Aorta (tissue), 5 donors: ENCODE results near the gene GMDS. TPM values are rescaled to one million over a fixed set of nuclear protein-coding genes. Genes with fewer than 3 reads are reported as not detected.

Source experiments
- ATAC-seq: fragments of 200-7000 bp; cut with Tn5 transposase; one replicate; pipeline ENCODE4 v1.9.1; 2022; ENCODE audit warnings: moderate library complexity; ENCODE audit not compliant: low FRiP score
- DNase-seq, 2 donors: peaks; one replicate each; pipeline ENCODE4 v3.0.0-alpha.2; 2020
- H3K27ac ChIP-seq, 2 donors: one replicate each; pipeline ENCODE4 v1.5.1; 2013; ENCODE audit warnings: low read length in 2 of 2, mild to moderate bottlenecking in 2 of 2, moderate library complexity in 2 of 2, control low read depth in 1 of 2, inconsistent platforms in 1 of 2, low read depth in 1 of 2
- H3K27me3 ChIP-seq, 2 donors: one replicate each; pipeline ENCODE4 v1.6.1; 2013; ENCODE audit warnings: control low read depth in 1 of 2, low read length in 1 of 2, mild to moderate bottlenecking in 1 of 2, moderate library complexity in 1 of 2; ENCODE audit not compliant: insufficient read depth in 2 of 2, control insufficient read depth in 1 of 2
- H3K36me3 ChIP-seq, 2 donors: one replicate each; pipeline ENCODE4 v1.6.1; 2013; ENCODE audit warnings: control low read depth in 1 of 2, low read length in 1 of 2, mild to moderate bottlenecking in 1 of 2; ENCODE audit not compliant: insufficient read depth in 2 of 2, control insufficient read depth in 1 of 2
- H3K4me1 ChIP-seq, 2 donors: one replicate each; pipeline ENCODE4 v1.6.1; 2013; ENCODE audit warnings: low read length in 2 of 2, control low read depth in 1 of 2, mild to moderate bottlenecking in 1 of 2, moderate library complexity in 1 of 2; ENCODE audit not compliant: insufficient read depth in 2 of 2, control insufficient read depth in 1 of 2
- H3K4me3 ChIP-seq, 2 donors: one replicate each; pipeline ENCODE4 v1.5.1; 2013; ENCODE audit warnings: low read length in 2 of 2, control low read depth in 1 of 2, mild to moderate bottlenecking in 1 of 2
- H3K9me3 ChIP-seq: one replicate; pipeline ENCODE4 v1.6.1; 2013; ENCODE audit warnings: mild to moderate bottlenecking, low read length; ENCODE audit not compliant: control insufficient read depth
- WGBS, 2 donors: extraction: QIAGEN DNeasy Blood & Tissue Kit; methylation state at CpG; one replicate each; pipeline ENCODE4 v1.1.7; 2013; 5-methylcytosine and 5-hydroxymethylcytosine counted together
- intact Hi-C, 2 donors: fragments of 100-400 bp; cut with DNase I; formaldehyde crosslinking; loops; one replicate each; pipeline versions ENCODE4 v1.14.2 to v1.15.0; 2022
- polyA plus RNA-seq, 2 donors: library from polyadenylated mRNA; stranded (reverse); fragments of 200-250 nt; gene quantifications; one replicate each; pipeline ENCODE4 v1.2.3, GENCODE V29; 2013
- total RNA-seq, 2 donors: library from RNA; stranded (reverse); fragmentation: NEBNext Ultra II Directional; extraction: Animal tissue kit (Norgen Biotek cat#: 25700); gene quantifications; one replicate each; pipeline ENCODE4 v1.2.1, GENCODE V29; 2021
- donor health status: healthy with polysubstance abuse.
- donor health status: Bipolar disorder and iron deficiency.
- donor health status: DM: no; HTN: no; CAD: no.
- donor health status: DM: no; HTN: no; CAD: no.
- donor health status: DM: yes; HTN: yes; CAD: no.

The GMDS gene
- total and polyA plus RNA-seq, 4 donors, result 66.1 to 138 (median 84.9) TPM

GRCh38 chr6:2192976-2193375 is 52.4 kb downstream of the GMDS start:
- H3K4me3 ChIP-seq, result no peak overlapping the region
- H3K27me3 ChIP-seq, result no peaks in the 10 kb centered on the region
- no peak overlapping the region for H3K27ac ChIP-seq
- intact Hi-C loops, result loop anchor here in 1 of 2 donors (10.0 kb wide), 2 partner anchors 78 to 162 kb away; no protein-coding TSS in a partner anchor
- no peaks in the 10 kb centered on the region for H3K36me3 ChIP-seq
- ATAC-seq (no peak), DNase-seq (no peak)
- no peaks in the 10 kb centered on the region for H3K9me3 ChIP-seq
- WGBS, 2 donors, result 75 to 83% methylated on average over 5 of the region's 5 CpGs
- H3K4me1 ChIP-seq, result peaks cover 0 to 2% of the 10 kb centered on the region in 2 donors

DNA sequence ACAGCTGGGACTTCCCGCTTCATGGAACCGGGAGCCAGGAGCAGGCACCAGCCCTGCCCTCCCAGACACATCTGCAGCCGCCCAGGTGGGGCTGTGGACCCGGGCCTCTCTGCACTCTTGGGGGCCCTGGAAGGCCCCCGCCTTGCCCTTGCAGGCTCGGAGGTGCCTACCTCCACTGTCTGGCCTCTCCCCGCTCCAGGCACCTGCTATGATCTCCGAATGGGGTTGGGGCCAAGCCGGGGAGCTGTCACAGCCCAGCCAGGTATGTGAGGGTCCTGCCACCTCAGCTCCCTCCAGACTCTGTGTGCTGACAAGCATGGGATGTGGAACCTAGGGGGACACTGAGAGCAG is 54.0 kb downstream of the GMDS start:
- H3K4me3 ChIP-seq, result no peak overlapping the region
- H3K27ac ChIP-seq, result no peak overlapping the region
- intact Hi-C loops, result loop anchor here in 1 of 2 donors (10.0 kb wide), 2 partner anchors 77 to 163 kb away; no protein-coding TSS in a partner anchor
- no peaks in the 10 kb centered on the region for H3K9me3 ChIP-seq
- no peaks in the 10 kb centered on the region for H3K27me3 ChIP-seq
- WGBS, 2 donors, result 96 to 97% methylated on average over 9 of the region's 9 CpGs
- H3K36me3 ChIP-seq, result no peaks in the 10 kb centered on the region
- DNase-seq (no peak), ATAC-seq (no peak)
- H3K4me1 ChIP-seq, result no peaks in the 10 kb centered on the region

DNA sequence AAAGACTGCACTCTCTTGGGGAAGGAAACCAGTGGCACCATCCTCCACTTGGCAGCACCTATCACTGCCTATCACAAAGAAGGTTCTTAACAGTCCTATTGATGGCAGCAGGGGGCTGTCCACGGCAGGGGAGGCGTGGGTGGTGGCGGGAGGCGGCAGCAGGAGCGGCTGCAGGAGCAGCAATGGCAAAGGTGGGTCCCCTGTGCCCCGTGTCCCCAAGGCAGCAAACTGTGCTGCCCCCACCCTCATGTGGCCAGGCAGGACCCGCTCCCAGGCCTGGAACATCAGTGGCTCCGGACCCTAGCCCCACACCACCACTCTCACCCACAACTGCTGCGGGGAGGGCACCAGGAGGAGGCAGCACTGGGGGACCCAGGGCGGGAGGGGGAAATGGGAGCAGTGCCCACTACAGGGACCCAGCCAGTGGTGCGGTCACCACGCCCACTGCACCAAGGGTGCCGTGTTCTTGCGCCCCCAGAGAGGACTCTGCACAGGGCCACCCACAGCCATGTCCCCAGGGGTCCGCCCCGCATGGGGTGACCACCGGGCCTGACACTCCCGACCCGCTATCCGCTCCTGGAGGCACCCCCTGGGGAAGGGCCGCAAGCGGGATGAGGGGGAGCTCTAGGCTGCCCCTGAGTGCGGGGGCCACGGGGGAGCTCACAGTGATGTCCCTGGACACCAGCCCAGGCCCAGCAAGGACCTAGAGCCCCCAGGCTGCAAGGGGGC is 54.6 kb downstream of the GMDS start:
- Histone ChIP-seq H3K4me3 (no peak overlapping the region), H3K36me3 (no peaks in the 10 kb centered on the region), H3K9me3 (no peaks in the 10 kb centered on the region), H3K27ac (no peak overlapping the region), H3K4me1 (no peaks in the 10 kb centered on the region), H3K27me3 (no peaks in the 10 kb centered on the region)
- DNase-seq, result no peak
- intact Hi-C loops, result loop anchor here in 1 of 2 donors (10.0 kb wide), 2 partner anchors 76 to 164 kb away; no protein-coding TSS in a partner anchor
- 96 to 97% methylated on average over 22 to 24 of the region's 24 CpGs for WGBS, 2 donors
- ATAC-seq, result peak; percentile 57

GRCh38 chr6:2188856-2189384 is 56.5 kb downstream of the GMDS start:
- Histone ChIP-seq H3K4me1 (no peaks in the 10 kb centered on the region), H3K36me3 (no peaks in the 10 kb centered on the region), H3K27ac (no peak overlapping the region), H3K27me3 (peaks cover 0 to 1% of the 10 kb centered on the region in 2 donors), H3K9me3 (no peaks in the 10 kb centered on the region), H3K4me3 (no peak overlapping the region)
- intact Hi-C loops, result no loop called here
- DNase-seq (no peak), ATAC-seq (no peak)
- 54 to 62% methylated on average over 3 of the region's 3 CpGs for WGBS, 2 donors

DNA sequence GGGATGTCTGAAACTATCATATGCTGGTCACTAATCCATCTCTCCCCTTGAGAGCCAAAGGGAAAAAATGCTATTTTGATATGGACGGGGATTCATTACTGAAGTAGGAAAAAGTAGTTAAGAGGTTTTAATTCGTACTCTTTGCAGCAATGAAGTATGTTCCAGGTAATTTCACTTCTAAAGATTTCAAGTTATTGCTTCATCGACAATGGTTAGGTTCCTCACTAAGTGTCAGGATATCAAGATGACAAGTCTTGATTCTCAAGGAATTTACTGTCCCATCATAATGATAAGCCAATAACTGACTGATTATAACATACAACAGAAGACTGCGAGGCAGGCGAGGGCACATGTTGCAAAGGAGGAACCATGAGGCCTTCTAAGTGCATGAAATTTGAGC is 57.0 kb downstream of the GMDS start:
- WGBS, 2 donors, result 96 to 97% methylated on average over 5 of the region's 5 CpGs
- intact Hi-C loops, result no loop called here
- DNase-seq, result no peak
- no peak for ATAC-seq
- H3K27ac ChIP-seq, result no peak overlapping the region
- no peak overlapping the region for H3K4me3 ChIP-seq
- H3K4me1 ChIP-seq, result no peaks in the 10 kb centered on the region
- H3K36me3 ChIP-seq, result no peaks in the 10 kb centered on the region
- no peaks in the 10 kb centered on the region for H3K9me3 ChIP-seq
- peaks cover 0 to 1% of the 10 kb centered on the region in 2 donors for H3K27me3 ChIP-seq

GRCh38 chr6:2187826-2188225 is 57.6 kb downstream of the GMDS start:
- ATAC-seq, result no peak
- no peak overlapping the region for H3K27ac ChIP-seq
- no peak overlapping the region for H3K4me3 ChIP-seq
- intact Hi-C loops, result no loop called here
- H3K4me1 ChIP-seq, result no peaks in the 10 kb centered on the region
- H3K36me3 ChIP-seq, result no peaks in the 10 kb centered on the region
- 93 to 94% methylated on average over 3 of the region's 3 CpGs for WGBS, 2 donors
- no peak for DNase-seq
- H3K27me3 ChIP-seq, result peaks cover 0 to 1% of the 10 kb centered on the region in 2 donors
- no peaks in the 10 kb centered on the region for H3K9me3 ChIP-seq

DNA sequence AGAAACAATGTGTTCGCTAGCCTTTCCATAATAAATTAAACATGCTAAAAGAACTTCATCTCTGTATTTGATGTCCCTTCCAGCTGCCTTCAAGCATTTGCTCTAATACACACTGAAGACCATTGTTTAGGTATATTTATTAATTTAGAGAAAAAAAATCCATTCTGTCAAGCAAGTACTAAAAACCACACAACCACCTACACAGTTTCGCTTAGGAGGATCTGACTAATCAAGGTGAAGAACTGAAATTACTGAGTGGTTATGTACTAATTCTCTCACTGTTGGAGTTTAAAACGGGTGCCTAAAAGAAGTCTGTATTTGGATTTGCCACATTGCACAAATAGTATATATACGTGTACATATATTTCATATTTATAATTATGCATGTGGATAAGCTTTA is 58.9 kb downstream of the GMDS start:
- 96 to 98% methylated on average over 4 of the region's 4 CpGs for WGBS, 2 donors
- ATAC-seq, result no peak
- intact Hi-C loops, result no loop called here
- H3K9me3 ChIP-seq, result no peaks in the 10 kb centered on the region
- H3K4me3 ChIP-seq, result no peak overlapping the region
- H3K27me3 ChIP-seq, result peaks cover 0 to 1% of the 10 kb centered on the region in 2 donors
- DNase-seq, result no peak
- no peak overlapping the region for H3K27ac ChIP-seq
- H3K36me3 ChIP-seq, result no peaks in the 10 kb centered on the region
- H3K4me1 ChIP-seq, result no peaks in the 10 kb centered on the region

- ATAC-seq (no peak), DNase-seq (no peak)
- H3K27ac ChIP-seq, result no peak overlapping the region
- H3K9me3 ChIP-seq, result no peaks in the 10 kb centered on the region
- H3K36me3 ChIP-seq, result no peaks in the 10 kb centered on the region
- no peak overlapping the region for H3K4me3 ChIP-seq
- 64 to 67% methylated on average over 2 of the region's 2 CpGs for WGBS, 2 donors
- H3K27me3 ChIP-seq, result peaks cover 0 to 1% of the 10 kb centered on the region in 2 donors
- intact Hi-C loops, result no loop called here
- H3K4me1 ChIP-seq, result no peaks in the 10 kb centered on the region
Observed at GRCh38 chr6:2185466-2185865, 59.9 kb downstream of the GMDS start.
